Thymus (tissue), 11 donors: ENCODE data around the gene CDCP1. TPM values are rescaled to one million over a fixed set of nuclear protein-coding genes. Genes with fewer than 3 reads are reported as not detected.
A peak's percentile ranks its signal among the peaks of the same experiment; 100 is the strongest.

Source experiments
- DNase-seq, 9 donors: peaks; one replicate each; pipeline ENCODE4 v3.0.0-alpha.2; 2013; ENCODE audit warnings: low spot score in 9 of 9, low read depth in 6 of 9, missing footprints in 1 of 9
- H3K27ac ChIP-seq, 2 donors: one replicate each; pipeline ENCODE4 v1.5.1; 2013; ENCODE audit warnings: control low read depth in 1 of 2, low read depth in 1 of 2, low read length in 1 of 2, mild to moderate bottlenecking in 1 of 2, moderate library complexity in 1 of 2
- H3K27me3 ChIP-seq, 2 donors: one replicate each; pipeline ENCODE4 v1.5.1; 2013; ENCODE audit warnings: low read length in 1 of 2; ENCODE audit not compliant: control insufficient read depth in 2 of 2, insufficient read depth in 1 of 2
- H3K36me3 ChIP-seq, 2 donors: one replicate each; pipeline ENCODE4 v1.5.1; 2013; ENCODE audit warnings: low read length in 1 of 2, mild to moderate bottlenecking in 1 of 2, moderate library complexity in 1 of 2; ENCODE audit not compliant: control insufficient read depth in 2 of 2, insufficient read depth in 2 of 2
- H3K4me1 ChIP-seq, 2 donors: one replicate each; pipeline ENCODE4 v1.5.1; 2013; ENCODE audit warnings: low read length in 2 of 2; ENCODE audit not compliant: control insufficient read depth in 2 of 2, insufficient read depth in 2 of 2
- H3K4me3 ChIP-seq, 2 donors: one replicate each; pipeline ENCODE4 v1.5.1; 2013; ENCODE audit warnings: low read length in 2 of 2, control low read depth in 1 of 2, mild to moderate bottlenecking in 1 of 2
- H3K9me3 ChIP-seq, 2 donors: one replicate each; pipeline ENCODE4 v1.5.1; 2013; ENCODE audit warnings: low read length in 1 of 2, mild to moderate bottlenecking in 1 of 2; ENCODE audit not compliant: control insufficient read depth in 2 of 2, insufficient read depth in 1 of 2
- WGBS: extraction: QIAGEN DNeasy Blood & Tissue Kit; methylation state at CpG from one replicate; pipeline ENCODE4 v1.1.7; 2013; 5-methylcytosine and 5-hydroxymethylcytosine counted together
- polyA plus RNA-seq: library from polyadenylated mRNA; stranded (reverse); fragments of 200-250 nt; gene quantifications from one replicate; pipeline ENCODE4 v1.2.3, GENCODE V29; 2013
- total RNA-seq: library from RNA; stranded (reverse); fragments of 120-200 nt; gene quantifications from one replicate; pipeline ENCODE4 v1.2.4, GENCODE V29; 2013
- donor health status: healthy.

CDCP1 gene
- total and polyA plus RNA-seq, 2 donors: 0.52 to 2.3 TPM

DNA sequence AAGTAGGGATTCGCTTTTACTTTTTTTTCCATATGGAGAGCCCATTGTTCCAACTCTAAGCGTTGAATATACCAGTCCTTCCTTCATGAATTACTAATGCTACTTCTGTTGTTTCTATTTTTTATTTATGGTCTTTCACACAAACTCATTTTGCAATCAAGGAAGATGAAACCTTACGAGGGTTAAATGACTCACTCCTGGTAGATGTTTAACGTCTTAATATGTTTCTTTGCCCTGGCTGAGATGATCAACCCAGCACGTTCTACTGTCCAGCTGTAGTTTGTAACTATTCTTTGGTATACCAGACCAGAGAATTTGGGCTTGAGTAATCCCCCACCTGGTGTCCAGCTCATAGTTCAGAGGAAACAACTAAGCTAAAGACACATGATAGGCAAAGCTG is 23.1 kb downstream of the CDCP1 start:
- Histone ChIP-seq H3K9me3 (no peaks in the 10 kb centered on the region), H3K4me3 (no peak overlapping the region), H3K36me3 (no peaks in the 10 kb centered on the region), H3K4me1 (peaks cover 2 to 11% of the 10 kb centered on the region in 2 donors), H3K27ac (no peak overlapping the region), H3K27me3 (peaks cover 0 to 3% of the 10 kb centered on the region in 2 donors)
- no peak for DNase-seq
- WGBS: 95% methylated on average over 5 of the region's 5 CpGs

DNA sequence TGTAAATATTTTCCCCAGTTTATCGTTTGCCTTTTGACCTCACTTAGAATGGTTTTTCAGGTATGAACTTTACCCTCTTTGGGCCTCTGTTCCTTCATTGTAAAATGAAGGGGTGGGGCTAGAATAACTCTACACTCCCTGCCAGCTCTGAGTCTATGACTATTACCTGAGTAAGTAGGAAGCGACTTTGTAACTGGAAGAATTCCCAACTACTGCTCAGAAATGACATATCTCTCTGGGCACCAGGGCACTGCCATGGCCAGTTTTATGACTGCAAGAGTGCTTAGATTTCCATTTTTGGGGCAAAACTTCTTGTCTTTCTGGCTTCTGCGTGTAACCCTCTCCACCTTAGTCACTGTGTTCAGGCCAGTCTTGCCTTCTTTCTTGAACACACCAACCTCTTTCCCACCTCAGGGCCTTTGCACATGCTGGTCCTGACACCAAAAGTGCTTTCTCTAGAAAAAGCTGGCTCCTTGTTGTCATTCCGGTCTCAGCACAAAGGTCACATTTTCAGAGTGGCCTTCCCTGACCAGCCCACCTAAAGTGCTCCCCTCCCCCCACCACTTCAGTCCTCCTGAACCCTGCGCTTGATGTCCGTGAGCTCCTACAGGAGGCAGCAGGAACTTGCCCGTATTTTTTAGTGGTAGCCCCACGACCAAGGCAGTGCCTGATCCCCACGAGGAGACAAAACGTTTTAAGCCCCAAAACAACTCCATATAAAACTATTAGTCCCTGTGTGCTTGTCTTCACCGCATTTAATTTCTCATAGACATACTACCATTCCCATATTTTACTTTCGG is 25.6 kb downstream of the CDCP1 start:
- Histone ChIP-seq H3K4me3 (no peak overlapping the region), H3K4me1 (peaks cover 2 to 18% of the 10 kb centered on the region in 2 donors), H3K27ac (no peak overlapping the region), H3K36me3 (no peaks in the 10 kb centered on the region), H3K9me3 (no peaks in the 10 kb centered on the region), H3K27me3 (peaks cover 0 to 3% of the 10 kb centered on the region in 2 donors)
- DNase-seq: no peak
- 96% methylated on average over 12 of the region's 12 CpGs for WGBS

DNA sequence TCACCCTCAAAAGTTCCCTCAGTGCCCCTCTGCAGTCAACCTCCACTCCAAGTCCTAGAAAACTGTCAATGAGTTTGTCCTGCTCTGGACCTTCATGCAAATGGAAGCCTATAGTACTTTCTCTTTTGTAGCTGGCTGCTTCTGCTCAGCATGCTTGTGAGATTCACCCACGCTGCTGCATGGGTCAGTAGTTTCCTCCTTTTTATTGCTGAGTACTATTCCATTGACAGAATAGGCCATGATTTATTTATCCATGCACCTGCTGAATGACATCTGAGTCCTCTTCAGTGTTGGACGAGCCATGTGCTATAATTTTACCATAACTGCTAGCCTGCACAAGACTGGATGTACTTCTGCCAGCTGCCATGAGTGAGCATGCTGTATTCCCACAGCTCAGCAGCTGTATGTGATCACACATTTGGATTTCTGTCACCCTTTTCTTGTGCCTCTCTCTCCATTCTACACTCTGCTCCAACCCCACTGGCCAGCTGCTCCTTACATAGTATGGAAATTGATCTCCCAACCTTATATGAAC is 26.3 kb downstream of the CDCP1 start:
- no peak for DNase-seq
- 96% methylated on average over 2 of the region's 2 CpGs for WGBS
- no peaks in the 10 kb centered on the region for H3K9me3 ChIP-seq
- no peak overlapping the region for H3K27ac ChIP-seq
- H3K4me1 ChIP-seq: peaks cover 2 to 18% of the 10 kb centered on the region in 2 donors
- peaks cover 0 to 3% of the 10 kb centered on the region in 2 donors for H3K27me3 ChIP-seq
- no peaks in the 10 kb centered on the region for H3K36me3 ChIP-seq
- H3K4me3 ChIP-seq: no peak overlapping the region

DNA sequence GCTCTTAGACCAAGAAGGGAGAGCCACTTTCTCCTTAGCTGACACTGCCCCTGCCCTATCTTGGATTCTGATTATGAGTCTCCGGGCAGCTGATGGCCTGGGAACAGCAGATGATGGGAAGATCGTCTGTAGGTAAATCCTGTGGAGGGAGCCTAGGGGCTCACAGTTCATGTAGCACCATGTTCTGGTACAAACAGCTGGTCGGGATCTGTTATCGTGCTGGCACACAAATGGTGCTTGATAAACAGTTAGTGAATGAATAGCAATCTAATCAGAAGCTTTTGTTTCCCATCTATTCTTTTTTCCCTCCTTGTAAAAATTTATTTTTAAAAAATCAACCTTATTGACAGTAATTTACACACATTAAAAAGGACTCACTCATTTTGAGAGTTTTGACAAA is 26.8 kb downstream of the CDCP1 start:
- WGBS: 94% methylated on average over 4 of the region's 4 CpGs
- H3K27me3 ChIP-seq: peaks cover 0 to 2% of the 10 kb centered on the region in 2 donors
- no peak for DNase-seq
- H3K27ac ChIP-seq: no peak overlapping the region
- H3K4me3 ChIP-seq: no peak overlapping the region
- no peaks in the 10 kb centered on the region for H3K36me3 ChIP-seq
- no peaks in the 10 kb centered on the region for H3K9me3 ChIP-seq
- peaks cover 2 to 18% of the 10 kb centered on the region in 2 donors for H3K4me1 ChIP-seq

DNA sequence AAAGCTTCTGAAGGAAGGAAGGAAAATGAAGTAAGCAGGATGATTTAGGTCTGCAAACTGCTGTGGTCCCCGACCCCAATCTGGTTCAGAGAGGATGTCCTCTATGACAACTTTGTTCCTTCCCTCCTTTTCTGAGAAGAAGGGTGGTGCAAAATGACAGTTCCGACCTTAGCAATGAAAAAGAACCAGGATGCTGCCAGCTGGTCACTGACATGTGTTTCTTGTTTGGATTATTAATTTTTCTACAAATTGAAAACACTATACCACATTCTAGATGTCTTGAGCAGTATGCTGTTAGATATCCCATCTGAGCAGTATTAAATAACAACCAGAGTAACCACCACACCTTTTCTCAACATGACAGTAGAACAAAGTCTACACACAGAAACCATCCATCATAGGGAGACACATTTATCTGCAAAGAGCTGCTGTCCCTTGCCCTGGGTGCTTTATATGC is 27.5 kb downstream of the CDCP1 start:
- no peaks in the 10 kb centered on the region for H3K27me3 ChIP-seq
- DNase-seq: peak in 1 of 9 donors; percentile 19
- H3K4me1 ChIP-seq: peaks cover 2 to 18% of the 10 kb centered on the region in 2 donors
- no peaks in the 10 kb centered on the region for H3K9me3 ChIP-seq
- WGBS: 29% methylated on average over 2 of the region's 2 CpGs
- peak overlapping the region; percentile 46 to 67 for H3K27ac ChIP-seq
- H3K4me3 ChIP-seq: no peak overlapping the region
- no peaks in the 10 kb centered on the region for H3K36me3 ChIP-seq

DNA sequence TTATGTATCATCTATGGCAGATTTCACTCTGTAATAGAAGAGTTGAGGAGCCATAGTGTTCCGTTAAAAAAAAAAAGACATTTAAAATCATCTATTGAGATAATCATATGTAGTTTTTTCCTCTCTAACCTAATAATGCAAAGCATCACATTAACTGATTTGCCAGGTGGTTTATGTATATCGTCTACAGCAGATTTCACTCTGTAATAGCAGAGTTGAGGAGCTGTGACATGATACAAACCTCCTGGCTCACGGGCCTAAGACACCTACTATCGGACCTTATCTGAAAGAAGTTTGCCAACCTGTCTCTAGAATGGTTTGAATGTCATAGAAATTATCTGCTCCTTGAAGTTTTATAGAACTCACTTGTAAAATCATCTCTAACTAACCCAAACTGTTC is 29.8 kb downstream of the CDCP1 start:
- Histone ChIP-seq H3K27ac (no peak overlapping the region), H3K9me3 (no peaks in the 10 kb centered on the region), H3K27me3 (no peaks in the 10 kb centered on the region), H3K36me3 (no peaks in the 10 kb centered on the region), H3K4me3 (no peak overlapping the region), H3K4me1 (peaks cover 2 to 22% of the 10 kb centered on the region in 2 donors)
- 97% methylated on average over 4 of the region's 4 CpGs for WGBS
- no peak for DNase-seq

DNA sequence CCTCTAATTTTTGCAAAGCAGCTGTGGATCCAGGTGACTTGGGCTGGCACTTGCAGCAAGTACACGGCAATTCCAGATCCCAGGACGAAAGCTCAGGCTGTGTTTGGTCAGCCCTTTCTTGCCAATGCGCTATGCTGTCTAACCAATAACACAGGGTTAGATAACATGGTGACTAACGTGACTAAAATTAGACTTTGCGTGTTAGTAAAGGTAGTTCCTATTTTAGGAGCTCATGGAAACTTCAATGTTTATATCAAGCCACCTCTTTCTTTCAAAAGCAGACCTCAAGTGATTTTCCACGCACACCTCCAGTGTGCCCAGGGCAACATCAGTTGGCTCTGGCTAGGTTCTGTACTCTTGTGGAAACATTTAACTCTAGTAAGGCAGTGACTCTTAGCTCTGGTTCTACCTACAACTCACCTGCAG is 32.5 kb downstream of the CDCP1 start:
- Histone ChIP-seq H3K27ac (no peak overlapping the region), H3K36me3 (no peaks in the 10 kb centered on the region)
- 82% methylated on average over 6 of the region's 6 CpGs for WGBS

DNA sequence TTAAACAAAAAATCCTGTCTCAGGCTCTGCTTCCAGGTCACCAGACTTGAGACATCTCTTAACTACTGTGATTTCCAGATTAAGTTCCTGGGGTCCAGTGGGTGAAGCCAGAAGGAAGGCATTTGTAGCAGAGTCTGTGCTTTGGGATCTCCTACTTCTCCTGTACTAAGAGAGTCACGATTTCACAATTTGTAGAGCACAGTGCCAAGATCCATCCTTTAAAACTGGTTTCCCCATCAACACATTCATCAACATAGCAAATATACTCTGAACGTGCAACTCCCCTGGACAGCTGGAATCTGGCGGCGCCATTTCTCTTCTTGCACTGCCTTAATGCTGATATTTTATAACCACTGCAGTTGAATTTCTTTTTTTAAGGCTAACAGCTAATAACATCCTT is 33.2 kb downstream of the CDCP1 start:
- Histone ChIP-seq H3K27me3 (no peaks in the 10 kb centered on the region), H3K36me3 (no peaks in the 10 kb centered on the region), H3K9me3 (no peaks in the 10 kb centered on the region), H3K27ac (no peak overlapping the region), H3K4me1 (peaks cover 14 to 32% of the 10 kb centered on the region in 2 donors), H3K4me3 (no peak overlapping the region)
- 96% methylated on average over 4 of the region's 4 CpGs for WGBS
- DNase-seq: no peak

More for the DNA sequence above, 32.5 kb downstream of the CDCP1 start:
- no peaks in the 10 kb centered on the region for H3K9me3 ChIP-seq
- no peak for DNase-seq
- peaks cover 14 to 36% of the 10 kb centered on the region in 2 donors for H3K4me1 ChIP-seq
- H3K27me3 ChIP-seq: no peaks in the 10 kb centered on the region
- no peak overlapping the region for H3K4me3 ChIP-seq

DNA sequence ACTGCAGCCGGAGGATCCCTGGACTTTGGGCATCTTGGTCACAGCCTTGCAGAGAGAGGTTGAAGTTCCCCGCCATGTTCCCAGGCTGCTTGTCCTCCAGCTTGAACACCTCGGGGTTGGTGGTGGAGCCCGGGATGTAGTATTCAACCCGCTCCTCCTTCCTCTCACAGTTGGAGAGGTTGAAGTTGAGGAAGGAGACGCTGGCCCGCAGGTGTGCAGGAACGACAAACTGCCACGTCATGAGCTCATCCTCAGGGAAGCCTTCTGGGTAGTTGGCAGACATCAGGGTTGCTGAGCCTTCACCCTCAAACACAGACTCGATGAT is 35.7 kb downstream of the CDCP1 start:
- peak in 1 of 9 donors; percentile 18 for DNase-seq
- H3K36me3 ChIP-seq: no peaks in the 10 kb centered on the region
- H3K4me1 ChIP-seq: peaks cover 14 to 45% of the 10 kb centered on the region in 2 donors
- no peaks in the 10 kb centered on the region for H3K9me3 ChIP-seq
- 57% methylated on average over 10 of the region's 10 CpGs for WGBS
- peak overlapping the region; percentile 33 to 81 for H3K27ac ChIP-seq
- H3K4me3 ChIP-seq: peak overlapping the region; percentile 18 to 28
- peaks cover 0 to 3% of the 10 kb centered on the region in 2 donors for H3K27me3 ChIP-seq
